Ovary (tissue), 3 donors: ENCODE results near the gene CAPZB.

Source experiments
- CTCF ChIP-seq, 3 donors: fragments of 450-650 bp in 2 of 3; fragments of 200-600 bp in 1 of 3; IDR thresholded peaks; one replicate each; pipeline versions ENCODE4 v1.5.1 to v1.8.0; 2016 to 2022; ENCODE audit warnings: antibody characterized with exemption in 3 of 3, mild to moderate bottlenecking in 1 of 3
- EP300 ChIP-seq: sonication (generic); formaldehyde crosslinking; IDR thresholded peaks from one replicate; pipeline ENCODE4 v1.6.1; 2017; ENCODE audit warnings: antibody characterized with exemption
- POLR2A ChIP-seq: fragments of 450-650 bp; IDR thresholded peaks from one replicate; pipeline ENCODE4 v1.6.1; 2017; ENCODE audit warnings: antibody characterized with exemption, mild to moderate bottlenecking, moderate library complexity
- donor health status: DM: no; HTN: no; CAD: no.

GRCh38 chr1:19338323-19338762, 147.0 kb downstream of the CAPZB start:
- TF ChIP-seq CTCF (IDR thresholded peaks at IDR 0.05) (no peak), POLR2A (no peak), EP300 (no peak)
